HG03432 (cell line): ENCODE results near the gene CD7.
A peak's percentile ranks its signal among the peaks of the same experiment; 100 is the strongest.

Source experiments
- ATAC-seq: cut with Tn5 transposase; IDR thresholded peaks from one replicate; pipeline ENCODE4 v1.9.1; 2021; ENCODE audit warnings: mild to moderate bottlenecking, moderate library complexity; ENCODE audit not compliant: unreplicated experiment

The CD7 gene

DNA sequence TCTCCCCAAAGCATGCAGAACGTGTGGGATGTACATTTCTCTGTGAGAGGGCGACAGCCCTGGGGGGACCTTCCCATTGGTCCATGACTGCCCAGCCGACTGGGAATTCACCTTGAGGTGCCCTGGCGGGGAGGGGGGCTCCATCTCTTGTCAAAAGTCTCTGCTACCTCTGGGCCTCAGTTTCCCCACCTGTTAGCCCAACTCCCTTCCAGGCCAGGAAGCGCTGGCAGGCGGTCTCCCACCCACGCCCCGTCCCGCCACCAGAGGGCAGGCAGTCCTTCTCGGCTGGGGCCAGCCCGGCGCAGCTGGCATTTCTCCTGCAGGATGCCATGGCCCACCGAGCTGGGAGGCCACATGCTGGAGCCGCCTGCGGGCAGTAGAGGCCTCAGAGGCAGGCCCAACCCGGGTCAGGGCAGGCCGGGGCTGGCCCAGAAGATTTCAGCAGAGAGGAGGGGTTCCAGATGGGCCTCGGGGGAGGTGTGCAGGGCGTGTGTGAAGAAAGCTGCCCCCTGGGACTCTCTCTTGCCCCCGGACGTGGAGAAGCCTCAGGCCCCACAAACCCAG, 16.6 kb downstream of the CD7 start:
- no peak for ATAC-seq

- ATAC-seq: no peak
These were observed 17.2 kb downstream of the CD7 start for GRCh38 chr17:82300228-82300627.

DNA sequence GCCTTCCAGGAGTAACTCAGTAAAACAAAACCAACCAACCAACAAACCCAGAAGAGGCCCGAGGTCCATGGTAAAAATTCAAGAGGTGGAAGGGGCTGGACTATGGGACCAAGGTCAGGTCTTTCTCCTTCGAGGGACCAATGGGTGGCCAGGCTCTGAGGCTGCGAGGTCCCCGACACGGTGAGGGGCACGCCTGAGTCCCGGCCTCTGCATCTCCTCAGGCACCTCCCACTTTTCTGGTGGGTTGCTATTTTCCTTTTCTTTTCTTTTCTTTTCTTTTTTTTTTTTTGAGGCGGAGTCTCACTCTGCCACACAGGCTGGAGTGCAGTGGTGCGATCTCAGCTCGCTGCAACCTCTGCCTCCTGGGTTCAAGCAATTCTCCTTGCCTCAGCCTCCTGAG, 18.0 kb downstream of the CD7 start:
- ATAC-seq: no peak

GRCh38 chr17:82298538-82299421, 18.6 kb downstream of the CD7 start:
- no peak for ATAC-seq

- ATAC-seq: peak; percentile 45
These were observed 19.5 kb downstream of the CD7 start for GRCh38 chr17:82297714-82298537.

GRCh38 chr17:82297280-82297713, 20.1 kb downstream of the CD7 start:
- no peak for ATAC-seq

DNA sequence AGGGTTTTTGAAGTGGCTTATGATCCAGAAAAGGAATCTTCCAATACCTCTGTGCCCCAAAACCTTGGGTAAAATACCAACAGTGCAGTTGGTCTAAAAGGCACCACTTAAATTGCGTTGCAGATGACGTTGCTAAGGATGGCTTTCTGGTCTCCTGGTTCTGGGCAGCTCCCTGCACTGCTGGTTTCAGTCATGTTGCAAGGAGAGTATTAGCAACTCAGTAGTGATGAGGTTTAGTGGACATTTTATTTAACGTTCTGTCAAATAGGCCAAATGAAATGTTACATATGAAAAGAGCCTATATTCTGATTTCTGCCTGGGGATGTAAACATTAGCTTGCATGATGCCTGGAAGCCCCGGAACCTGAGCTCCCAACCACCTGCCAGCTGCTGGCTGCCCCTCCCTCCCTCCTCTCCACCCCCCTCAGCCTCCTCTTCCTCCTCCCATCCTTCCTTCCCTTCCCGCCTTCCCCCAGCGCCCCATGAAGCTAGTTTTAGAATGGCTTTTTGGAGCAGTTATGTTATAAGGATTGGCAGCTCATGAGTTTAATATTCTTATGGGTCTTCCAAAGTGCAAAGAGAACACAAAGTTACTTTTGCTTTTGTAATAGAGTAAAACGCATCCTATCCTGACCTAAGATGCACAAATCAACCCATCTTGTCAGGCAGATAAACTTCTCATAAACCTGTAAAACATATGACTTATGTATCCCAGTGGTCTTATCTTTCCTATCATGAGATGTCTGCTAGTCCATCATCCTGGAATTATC, 20.7 kb downstream of the CD7 start:
- no peak for ATAC-seq

GRCh38 chr17:82295472-82295814, 22.0 kb downstream of the CD7 start:
- ATAC-seq: no peak

GRCh38 chr17:82294064-82294773, 23.2 kb downstream of the CD7 start:
- ATAC-seq: no peak

DNA sequence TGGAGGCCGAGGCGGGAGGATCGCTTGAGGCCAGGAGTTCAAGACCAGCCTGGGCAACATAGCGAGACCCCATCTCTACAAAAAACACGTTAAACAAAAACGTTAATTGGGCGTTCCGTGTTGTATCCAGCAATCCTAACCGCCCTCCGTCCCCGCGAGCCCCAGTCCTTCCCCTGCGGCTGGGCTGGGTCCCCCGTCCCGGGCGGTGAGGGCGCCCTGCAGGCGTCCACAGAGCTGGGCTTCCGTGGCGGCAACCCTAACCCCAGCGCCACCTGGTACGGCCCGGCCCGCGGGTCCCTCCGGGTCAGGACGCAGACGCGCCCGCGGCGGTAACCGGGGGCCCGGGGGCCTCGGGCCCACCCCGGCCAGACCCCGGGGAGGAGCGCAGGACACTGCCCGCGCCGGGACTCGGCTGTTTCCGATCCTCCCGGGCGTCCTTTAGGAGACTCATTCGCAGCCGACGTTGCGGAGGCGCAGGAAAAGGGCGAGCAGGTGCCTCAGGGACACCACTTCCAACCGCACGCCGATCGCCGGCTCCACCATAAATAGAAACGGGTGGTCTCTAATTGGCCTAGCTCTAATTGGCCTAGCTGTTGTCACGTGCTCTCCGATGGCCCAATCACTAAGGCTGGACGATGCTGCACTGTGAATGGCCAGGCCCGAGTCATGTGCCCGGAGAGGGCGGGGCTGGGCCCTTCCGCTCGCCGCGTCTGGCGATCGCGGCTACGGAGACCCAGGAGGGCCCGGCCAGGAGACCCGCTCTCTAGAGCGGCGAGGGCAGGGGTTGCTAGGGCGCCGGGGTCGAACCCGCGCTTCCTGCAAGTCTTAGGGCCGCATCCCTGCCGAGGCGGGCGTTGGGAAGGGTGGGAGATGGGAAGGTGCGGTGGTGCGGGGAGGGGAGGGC, 24.9 kb downstream of the CD7 start:
- ATAC-seq: peak; percentile 82

GRCh38 chr17:82291582-82292250, 25.7 kb downstream of the CD7 start:
- ATAC-seq: no peak

DNA sequence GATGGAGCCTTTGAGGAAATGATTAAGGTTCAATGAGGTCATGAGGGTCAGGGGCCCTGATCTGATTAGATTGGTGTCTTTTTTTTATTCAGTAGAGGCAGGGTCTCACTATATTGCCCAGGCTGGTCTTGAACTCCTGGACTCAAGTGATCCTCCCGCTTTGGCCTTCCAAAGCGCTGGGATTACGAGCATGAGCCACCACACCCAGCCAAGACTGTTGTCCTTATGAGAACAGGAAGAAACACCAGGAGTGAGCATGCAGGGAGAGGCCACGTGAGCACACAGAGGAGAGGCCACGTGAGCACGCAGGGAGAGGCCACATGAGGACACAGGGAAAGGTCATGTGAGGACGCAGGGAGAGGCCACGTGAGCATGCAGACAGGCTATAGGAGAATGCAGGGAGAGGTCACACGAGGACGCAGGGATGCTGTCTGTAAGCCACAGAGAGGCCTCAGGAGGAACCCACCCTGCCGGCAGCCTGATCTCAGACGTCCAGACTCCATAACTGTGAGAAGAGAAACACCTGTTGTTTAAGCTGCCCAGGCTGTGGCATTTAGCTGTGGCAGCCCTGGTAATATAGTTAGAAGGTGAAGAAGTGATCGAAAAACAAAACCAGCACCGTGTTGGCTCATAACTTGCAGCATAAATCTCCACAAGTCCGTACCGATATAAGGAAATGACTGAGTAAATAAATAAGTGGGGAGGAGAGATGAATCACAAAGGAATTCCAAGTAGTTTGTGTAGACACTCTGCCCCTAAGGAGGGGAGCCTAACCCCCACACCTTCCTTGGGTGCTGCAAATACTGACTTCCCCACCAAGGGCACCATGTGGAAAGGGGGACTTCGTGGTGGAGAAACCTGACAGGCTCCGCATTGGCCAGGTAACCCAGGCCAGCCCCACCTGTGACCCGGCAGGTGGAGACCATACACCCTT, 29.3 kb downstream of the CD7 start:
- ATAC-seq: no peak

DNA sequence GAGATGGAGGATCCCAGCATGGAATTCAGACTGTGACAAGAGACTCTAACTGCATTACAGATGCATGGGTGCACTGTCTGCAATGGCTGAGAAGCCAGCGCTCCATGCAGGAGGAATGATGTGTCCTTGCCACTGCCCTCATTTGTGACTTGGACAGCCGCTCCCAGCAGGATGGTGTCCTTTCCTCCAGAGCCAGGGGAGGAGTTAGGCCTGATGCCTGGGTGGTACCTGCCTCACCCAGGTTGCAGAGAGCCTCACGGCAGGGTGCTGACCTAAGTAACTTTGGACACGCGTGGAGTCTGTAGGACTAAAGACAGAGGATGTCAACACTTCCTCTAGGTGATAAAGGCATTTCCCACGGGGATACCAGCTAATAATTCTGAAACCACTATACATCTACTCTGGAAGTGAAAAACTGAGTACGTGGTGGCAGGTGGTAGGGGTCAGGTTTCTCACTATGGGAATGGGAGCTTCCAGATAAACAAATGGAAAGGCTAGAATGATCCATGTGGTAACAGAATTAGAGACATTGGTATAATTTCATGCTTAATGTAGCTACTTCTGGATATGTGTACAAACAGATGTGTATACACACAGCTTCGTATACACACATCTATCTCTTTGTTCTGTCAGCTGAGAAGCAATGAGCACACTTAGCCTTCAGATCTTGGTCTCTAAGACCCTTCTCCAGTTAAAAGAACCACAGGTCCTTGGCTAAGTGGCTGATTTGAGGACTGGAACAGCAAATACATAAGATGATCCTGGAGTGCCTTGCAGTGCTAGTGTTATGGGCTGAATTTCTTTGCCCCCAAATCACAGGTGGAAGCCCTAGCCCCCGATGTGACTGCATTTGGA, 30.2 kb downstream of the CD7 start:
- ATAC-seq: no peak

DNA sequence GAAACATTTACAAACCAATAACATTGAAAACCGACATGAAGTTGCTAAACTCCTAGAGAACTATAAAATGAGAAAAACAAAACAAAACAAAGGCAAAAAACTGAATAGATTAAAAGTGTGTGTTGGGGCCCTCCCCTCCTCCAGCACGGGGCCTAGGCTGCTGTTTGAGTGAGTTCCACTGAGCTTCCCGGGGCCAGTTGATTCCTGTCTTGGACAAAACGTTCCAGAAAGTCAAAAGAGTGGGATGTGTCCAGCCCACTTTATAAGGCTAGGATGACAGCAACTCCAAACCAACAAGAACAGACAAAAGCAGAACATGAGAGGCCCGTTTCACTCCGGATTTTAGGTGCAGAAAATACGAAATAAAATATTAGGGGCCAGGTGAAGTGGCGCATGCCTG, 32.3 kb downstream of the CD7 start:
- ATAC-seq: no peak

DNA sequence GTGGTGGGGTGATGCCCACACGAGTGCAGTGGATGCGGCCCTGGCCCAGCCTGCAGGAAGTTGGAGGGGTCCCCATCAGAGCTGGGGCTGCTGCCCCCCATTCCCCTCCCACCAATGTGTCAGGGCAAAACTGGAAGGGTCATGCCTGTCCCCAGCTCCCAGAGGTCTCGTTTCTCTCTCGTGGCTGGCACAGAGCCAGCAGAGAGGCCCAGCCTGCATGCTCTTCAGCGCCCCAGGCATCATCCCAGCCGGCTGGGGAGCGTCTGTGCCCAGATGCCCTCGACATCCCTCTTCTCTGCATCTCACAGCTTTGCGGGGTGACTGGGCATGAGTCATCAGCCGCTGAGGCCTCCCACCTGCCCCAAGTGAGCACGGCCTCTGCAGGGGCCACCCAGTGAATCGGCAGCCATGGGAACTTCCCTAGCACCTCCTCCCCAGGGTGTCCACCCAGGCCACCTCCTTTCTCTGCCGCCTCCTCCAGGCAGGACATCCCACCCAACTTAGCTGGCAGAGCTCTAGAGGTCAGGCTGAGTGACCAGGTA, 34.1 kb downstream of the CD7 start:
- no peak for ATAC-seq
